CD4-positive, alpha-beta T cell (primary cell): ENCODE data around the gene ACRBP. TPM values are rescaled to one million over a fixed set of nuclear protein-coding genes. Genes with fewer than 3 reads are reported as not detected.

Experiments
- ATAC-seq: fragments of 200-7000 bp; cut with Tn5 transposase; one replicate; pipeline ENCODE4 v1.10.0; 2022; ENCODE audit warnings: mild to moderate bottlenecking; ENCODE audit not compliant: poor library complexity
- CTCF ChIA-PET: fragments of 350-600 bp; sonication (Branson Sonifier 250); formaldehyde crosslinking; loops from one replicate; lab custom pipeline; 2021; ENCODE audit warnings: antibody characterized with exemption, inconsistent platforms; lab: Charles Lee
- POLR2A ChIA-PET: fragments of 350-600 bp; sonication (Branson Sonifier 250); formaldehyde crosslinking; loops from one replicate; lab custom pipeline; 2021; ENCODE audit warnings: antibody characterized with exemption, inconsistent platforms; lab: Charles Lee
- DNase-seq, 14 experiments: peaks; one replicate each; pipeline ENCODE4 v3.0.0-alpha.2; 2013 to 2020; ENCODE audit warnings: mixed read lengths in 2 of 14
- H3K27ac ChIP-seq, 2 donors: one replicate each; pipeline versions ENCODE4 v1.5.1 to v1.7.0; 2013; ENCODE audit warnings: low read length in 2 of 2, low read depth in 1 of 2, mild to moderate bottlenecking in 1 of 2
- H3K27me3 ChIP-seq, 2 experiments: 1 replicate in 1 of 2; 2 replicates in 1 of 2; pipeline versions ENCODE4 v1.6.1 to v1.7.0; 2013; ENCODE audit warnings: low read length in 2 of 2, control low read depth in 1 of 2, mild to moderate bottlenecking in 1 of 2, moderate library complexity in 1 of 2; ENCODE audit not compliant: insufficient read depth in 2 of 2, control insufficient read depth in 1 of 2
- H3K36me3 ChIP-seq: one replicate; pipeline ENCODE4 v1.6.1; 2013; ENCODE audit warnings: low read length, control low read depth; ENCODE audit not compliant: insufficient read depth
- H3K4me1 ChIP-seq: one replicate; pipeline ENCODE4 v1.6.1; 2013; ENCODE audit warnings: low read length, control low read depth; ENCODE audit not compliant: insufficient read depth
- H3K4me3 ChIP-seq: one replicate; pipeline ENCODE4 v1.5.1; 2013; ENCODE audit warnings: mild to moderate bottlenecking, low read length, moderate library complexity
- H3K9me3 ChIP-seq, 2 experiments: 1 replicate in 1 of 2; 2 replicates in 1 of 2; pipeline versions ENCODE4 v1.6.1 to v1.7.0; 2013; ENCODE audit warnings: low read length in 2 of 2, mild to moderate bottlenecking in 2 of 2, control low read depth in 1 of 2, moderate library complexity in 1 of 2; ENCODE audit not compliant: control insufficient read depth in 1 of 2, insufficient read depth in 1 of 2
- H3K27ac Mint-ChIP-seq: one replicate; pipeline ENCODE4 v1.8.0; 2020; ENCODE audit warnings: mixed read lengths
- H3K27me3 Mint-ChIP-seq: one replicate; pipeline ENCODE4 v1.8.0; 2021; ENCODE audit warnings: mixed read lengths
- H3K36me3 Mint-ChIP-seq: one replicate; pipeline ENCODE4 v1.8.0; 2021; ENCODE audit warnings: low read depth, mixed read lengths
- H3K4me1 Mint-ChIP-seq: one replicate; pipeline ENCODE4 v1.8.0; 2021; ENCODE audit warnings: low read depth, mixed read lengths
- H3K4me3 Mint-ChIP-seq: one replicate; pipeline ENCODE4 v1.8.0; 2020; ENCODE audit warnings: mild to moderate bottlenecking, mixed read lengths
- H3K9me3 Mint-ChIP-seq: one replicate; pipeline ENCODE4 v1.8.0; 2020; ENCODE audit warnings: mixed read lengths
- intact Hi-C, 2 experiments: fragments of 100-400 bp; cut with DNase I in 1 of 2; cut with micrococcal nuclease in 1 of 2; formaldehyde crosslinking; loops; one replicate each; pipeline versions ENCODE4 v1.15.1 to v1.9.0; 2023 to 2025; cut with DNase I, micrococcal nuclease
- total RNA-seq, 174 experiments: library from RNA in 2 of 174; stranded (reverse) in 2 of 174; gene quantifications; one replicate each; pipeline ENCODE4 v1.2.3 and lab custom pipeline; 2021 to 2026
- TF ChIP-seq, protein P1 (sequence below): fragments of 200-600 bp; IDR thresholded peaks from one replicate; pipeline ENCODE4 v1.8.0; 2022; ENCODE audit warnings: antibody characterized with exemption, mild to moderate bottlenecking

The ACRBP gene
- total RNA-seq, 2 experiments from 2014 or later, result 0.58 to 0.95 TPM

- TF ChIP-seq, protein P1, sequence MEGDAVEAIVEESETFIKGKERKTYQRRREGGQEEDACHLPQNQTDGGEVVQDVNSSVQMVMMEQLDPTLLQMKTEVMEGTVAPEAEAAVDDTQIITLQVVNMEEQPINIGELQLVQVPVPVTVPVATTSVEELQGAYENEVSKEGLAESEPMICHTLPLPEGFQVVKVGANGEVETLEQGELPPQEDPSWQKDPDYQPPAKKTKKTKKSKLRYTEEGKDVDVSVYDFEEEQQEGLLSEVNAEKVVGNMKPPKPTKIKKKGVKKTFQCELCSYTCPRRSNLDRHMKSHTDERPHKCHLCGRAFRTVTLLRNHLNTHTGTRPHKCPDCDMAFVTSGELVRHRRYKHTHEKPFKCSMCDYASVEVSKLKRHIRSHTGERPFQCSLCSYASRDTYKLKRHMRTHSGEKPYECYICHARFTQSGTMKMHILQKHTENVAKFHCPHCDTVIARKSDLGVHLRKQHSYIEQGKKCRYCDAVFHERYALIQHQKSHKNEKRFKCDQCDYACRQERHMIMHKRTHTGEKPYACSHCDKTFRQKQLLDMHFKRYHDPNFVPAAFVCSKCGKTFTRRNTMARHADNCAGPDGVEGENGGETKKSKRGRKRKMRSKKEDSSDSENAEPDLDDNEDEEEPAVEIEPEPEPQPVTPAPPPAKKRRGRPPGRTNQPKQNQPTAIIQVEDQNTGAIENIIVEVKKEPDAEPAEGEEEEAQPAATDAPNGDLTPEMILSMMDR, result no peak
- intact Hi-C loops, result loop anchor here in 1 of 2 experiments (2.0 kb wide), 1 partner anchor 22 kb away; no protein-coding TSS in a partner anchor
- peak overlapping the region; percentile 51 for H3K4me3 ChIP-seq
- Mint-ChIP-seq H3K36me3 (no peaks in the 10 kb centered on the region), H3K4me1 (peaks cover 64% of the 10 kb centered on the region), H3K27ac (peak overlapping the region; percentile 91), H3K4me3 (peak overlapping the region; percentile 78), H3K27me3 (no peaks in the 10 kb centered on the region), H3K9me3 (no peaks in the 10 kb centered on the region)
- H3K27ac ChIP-seq, result peak overlapping the region; percentile 66 to 67
- H3K36me3 ChIP-seq, result no peaks in the 10 kb centered on the region
- CTCF ChIA-PET, result interaction anchor here (0.7 to 1.3 kb wide), 2 partner anchors 10 to 54 kb away, joined by 4 to 5 read pairs; no protein-coding TSS in a partner anchor
- POLR2A ChIA-PET, result interaction anchor here (1.8 to 1.9 kb wide), 2 partner anchors 24 to 93 kb away, joined by 5 to 10 read pairs; partner anchors contain the start of gene COPS7A
- H3K9me3 ChIP-seq, result no peaks in the 10 kb centered on the region
- DNase-seq, result no peak
- ATAC-seq, result no peak
- no peaks in the 10 kb centered on the region for H3K27me3 ChIP-seq
- peaks cover 70% of the 10 kb centered on the region for H3K4me1 ChIP-seq
These were observed 16.5 kb downstream of the ACRBP start for GRCh38 chr12:6630736-6631135.

DNA sequence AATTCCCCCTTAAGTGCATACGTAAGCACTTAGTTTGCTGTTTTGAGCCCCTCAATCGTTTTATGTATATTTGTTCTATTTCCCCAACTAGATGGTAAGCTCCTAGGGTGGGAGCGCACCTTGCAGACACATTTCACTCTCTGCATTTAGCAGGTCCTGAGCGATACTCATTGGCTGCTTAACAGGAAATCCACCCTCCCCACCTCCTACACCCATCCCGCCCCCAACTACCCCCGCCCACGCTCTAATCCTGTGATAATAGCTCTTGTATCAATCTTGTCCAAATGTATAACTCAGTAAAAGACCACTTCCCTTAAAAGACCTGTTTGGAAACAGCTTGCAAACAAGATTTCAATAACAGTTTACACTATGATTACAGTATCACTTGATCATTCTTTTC, 19.6 kb downstream of the ACRBP start:
- Histone ChIP-seq H3K27ac (peak overlapping the region; percentile 22 to 56), H3K4me1 (peaks cover 39% of the 10 kb centered on the region), H3K27me3 (no peaks in the 10 kb centered on the region), H3K4me3 (peak overlapping the region; percentile 58), H3K9me3 (no peaks in the 10 kb centered on the region), H3K36me3 (no peaks in the 10 kb centered on the region)
- H3K27ac Mint-ChIP-seq, result peak overlapping the region; percentile 70
- H3K36me3 Mint-ChIP-seq, result peaks cover 6% of the 10 kb centered on the region
- TF ChIP-seq, protein P1, result no peak
- POLR2A ChIA-PET, result interaction anchor here (0.6 to 2.8 kb wide), 9 partner anchors 15 to 246 kb away, joined by 3 to 15 read pairs (median 5); partner anchors contain the start of genes COPS7A, NOP2, SPSB2 and ZNF384
- peaks cover 43% of the 10 kb centered on the region for H3K4me1 Mint-ChIP-seq
- intact Hi-C loops, result no loop called here
- H3K4me3 Mint-ChIP-seq, result peak overlapping the region; percentile 88
- DNase-seq (peak in 9 of 14 experiments; percentile 25 to 80 (median 42)), ATAC-seq (peak; percentile 77)
- H3K27me3 Mint-ChIP-seq, result no peaks in the 10 kb centered on the region
- CTCF ChIA-PET, result interaction anchor here (0.6 to 1.1 kb wide), 2 partner anchors 119 to 201 kb away, joined by 3 read pairs; partner anchors contain the start of gene P3H3
- no peaks in the 10 kb centered on the region for H3K9me3 Mint-ChIP-seq

DNA sequence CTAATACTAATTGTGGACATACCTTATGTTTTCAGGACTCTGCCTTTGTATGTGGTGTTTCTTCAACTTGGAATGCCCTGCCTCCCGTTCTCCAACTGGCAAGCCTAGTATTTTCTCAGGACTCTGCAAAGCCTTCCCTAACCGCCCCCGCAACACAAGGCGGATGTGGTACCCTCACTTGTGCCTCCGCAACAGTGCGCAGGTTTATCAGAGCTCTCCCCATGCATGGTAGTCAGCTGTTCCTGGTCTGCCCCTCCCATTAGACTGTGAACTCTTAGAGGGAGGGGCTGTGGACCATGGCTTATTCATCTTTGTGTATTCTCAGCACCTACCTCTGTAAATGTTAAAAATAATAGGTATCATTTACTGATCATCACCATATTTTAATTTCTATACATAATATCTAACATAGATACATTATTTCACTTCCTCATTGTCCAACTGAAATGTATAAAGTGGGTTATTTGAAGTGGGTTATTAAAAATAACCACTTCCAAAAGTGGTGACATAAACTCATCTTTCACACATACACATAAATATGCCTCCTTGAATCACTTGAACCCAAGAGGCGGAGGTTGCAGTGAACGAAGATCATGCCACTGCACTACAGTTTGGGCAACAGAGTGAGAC, 20.5 kb downstream of the ACRBP start:
- no peaks in the 10 kb centered on the region for H3K36me3 ChIP-seq
- H3K4me3 ChIP-seq, result peak overlapping the region; percentile 58
- peaks cover 31% of the 10 kb centered on the region for H3K4me1 ChIP-seq
- Mint-ChIP-seq H3K36me3 (peaks cover 6% of the 10 kb centered on the region), H3K27me3 (no peaks in the 10 kb centered on the region), H3K4me1 (peaks cover 35% of the 10 kb centered on the region), H3K4me3 (peak overlapping the region; percentile 88), H3K9me3 (no peaks in the 10 kb centered on the region), H3K27ac (peak overlapping the region; percentile 70)
- TF ChIP-seq, protein P1, result no peak
- ChIA-PET POLR2A (interaction anchor here (0.6 to 2.8 kb wide), 9 partner anchors 14 to 246 kb away, joined by 3 to 15 read pairs (median 5); partner anchors contain the start of genes COPS7A, NOP2, SPSB2 and ZNF384), CTCF (interaction anchor here (1.1 kb wide), 1 partner anchor 201 kb away, joined by 3 read pairs; the partner anchor contains the start of gene P3H3)
- H3K27ac ChIP-seq, result peak overlapping the region in 1 of 2 donors; percentile 4
- no peaks in the 10 kb centered on the region for H3K9me3 ChIP-seq
- ATAC-seq (peak; percentile 31), DNase-seq (peak in 1 of 14 experiments; percentile 40)
- intact Hi-C loops, result no loop called here
- H3K27me3 ChIP-seq, result no peaks in the 10 kb centered on the region
